Liver (tissue), 9 donors: ENCODE results near the gene PAPPA. TPM values are rescaled to one million over a fixed set of nuclear protein-coding genes. Genes with fewer than 3 reads are reported as not detected.

Experiments used
- DNase-seq: peaks from one replicate; pipeline ENCODE4 v3.0.0-alpha.2; 2017; ENCODE audit warnings: low spot score
- H3K27ac ChIP-seq, 2 donors: one replicate each; pipeline ENCODE4 v1.7.0; 2013; ENCODE audit warnings: inconsistent platforms in 2 of 2, low read length in 2 of 2, control low read depth in 1 of 2, low read depth in 1 of 2, mild to moderate bottlenecking in 1 of 2
- H3K27me3 ChIP-seq, 4 donors: one replicate each; pipeline versions ENCODE4 v1.6.1 to v1.7.0; 2013; ENCODE audit warnings: low read length in 3 of 4, inconsistent platforms in 1 of 4, mild to moderate bottlenecking in 1 of 4, moderate library complexity in 1 of 4; ENCODE audit not compliant: control insufficient read depth in 4 of 4, insufficient read depth in 4 of 4
- H3K36me3 ChIP-seq, 4 donors: one replicate each; pipeline versions ENCODE4 v1.6.1 to v1.7.0; 2013; ENCODE audit warnings: low read length in 3 of 4, mild to moderate bottlenecking in 3 of 4, low read depth in 1 of 4, moderate library complexity in 1 of 4; ENCODE audit not compliant: control insufficient read depth in 4 of 4, insufficient read depth in 3 of 4
- H3K4me1 ChIP-seq, 4 donors: one replicate each; pipeline versions ENCODE4 v1.6.1 to v1.7.0; 2013; ENCODE audit warnings: low read length in 3 of 4, mild to moderate bottlenecking in 3 of 4, moderate library complexity in 1 of 4; ENCODE audit not compliant: control insufficient read depth in 4 of 4, insufficient read depth in 4 of 4
- H3K4me3 ChIP-seq, 3 donors: one replicate each; pipeline versions ENCODE4 v1.6.1 to v1.7.0; 2013; ENCODE audit warnings: low read length in 3 of 3, control low read depth in 1 of 3, low read depth in 1 of 3, mild to moderate bottlenecking in 1 of 3
- H3K9ac ChIP-seq, 2 donors: one replicate each; pipeline ENCODE4 v1.7.0; 2013; ENCODE audit warnings: low read length in 2 of 2, mild to moderate bottlenecking in 2 of 2, moderate library complexity in 2 of 2, control low read depth in 1 of 2, low read depth in 1 of 2
- H3K9me3 ChIP-seq, 4 donors: one replicate each; pipeline versions ENCODE4 v1.6.1 to v1.7.0; 2013; ENCODE audit warnings: low read length in 3 of 4; ENCODE audit not compliant: control insufficient read depth in 4 of 4
- EGR1 ChIP-seq, 2 donors: IDR thresholded peaks; 2 replicates each; pipeline ENCODE4 v1.6.1; 2016 to 2018; ENCODE audit warnings: antibody characterized with exemption in 2 of 2, low read depth in 2 of 2
- FOXA2 ChIP-seq: IDR thresholded peaks from 2 replicates; pipeline ENCODE4 v1.6.1; 2016; ENCODE audit warnings: antibody characterized with exemption
- GABPA ChIP-seq, 2 donors: IDR thresholded peaks in 1 of 2; conservative IDR thresholded peaks in 1 of 2; 2 replicates each; pipeline ENCODE4 v1.6.1; 2016; ENCODE audit warnings: antibody characterized with exemption in 2 of 2, mild to moderate bottlenecking in 1 of 2, moderate library complexity in 1 of 2
- HNF4A ChIP-seq, 2 donors: conservative IDR thresholded peaks; 2 replicates each; pipeline ENCODE4 v1.6.1; 2016; ENCODE audit warnings: antibody characterized with exemption in 2 of 2, mild to moderate bottlenecking in 2 of 2
- HNF4G ChIP-seq: IDR thresholded peaks from 2 replicates; pipeline ENCODE4 v1.6.1; 2016; ENCODE audit warnings: antibody characterized with exemption
- JUND ChIP-seq, 2 donors: IDR thresholded peaks; 2 replicates each; pipeline ENCODE4 v1.6.1; 2016; ENCODE audit warnings: antibody characterized with exemption in 2 of 2
- NR2F2 ChIP-seq: IDR thresholded peaks from 2 replicates; pipeline ENCODE4 v1.6.1; 2016; ENCODE audit warnings: antibody characterized with exemption
- RXRA ChIP-seq, 2 donors: IDR thresholded peaks; 2 replicates each; pipeline ENCODE4 v1.6.1; 2017 to 2018; ENCODE audit warnings: antibody characterized with exemption in 2 of 2, mild to moderate bottlenecking in 1 of 2
- SP1 ChIP-seq: IDR thresholded peaks from 2 replicates; pipeline ENCODE4 v1.6.1; 2018; ENCODE audit warnings: antibody characterized with exemption, mild to moderate bottlenecking
- YY1 ChIP-seq: IDR thresholded peaks from 2 replicates; pipeline ENCODE4 v1.6.1; 2016; ENCODE audit warnings: antibody characterized with exemption, mild to moderate bottlenecking
- WGBS: extraction: QIAGEN DNeasy Blood & Tissue Kit; methylation state at CpG from one replicate; pipeline ENCODE4 v1.1.7; 2013; 5-methylcytosine and 5-hydroxymethylcytosine counted together
- polyA plus RNA-seq, 2 donors: library from polyadenylated mRNA; stranded (reverse) in 1 of 2; unstranded in 1 of 2; fragments of 200-250 nt in 1 of 2; fragments of >200 nt in 1 of 2; fragmentation: Nextera tagmentation in 1 of 2; extraction: Ambion mirVana in 1 of 2; gene quantifications; one replicate each; pipeline versions ENCODE4 v1.2.1 to v1.2.3, GENCODE V29; 2013 to 2015
- total RNA-seq, 2 donors: library from RNA; depleted of rRNA; stranded (reverse); fragments of >200 nt; gene quantifications; one replicate each; pipeline ENCODE4 v1.2.3, GENCODE V29; 2014
- TF ChIP-seq, protein P1 (sequence below): IDR thresholded peaks from 2 replicates; pipeline ENCODE4 v1.6.1; 2016; ENCODE audit warnings: antibody characterized with exemption
- TF ChIP-seq, protein P2 (sequence below): IDR thresholded peaks from 2 replicates; pipeline ENCODE4 v1.6.1; 2016; ENCODE audit warnings: antibody characterized with exemption
- TF ChIP-seq, protein P3 (sequence below): IDR thresholded peaks from 2 replicates; pipeline ENCODE4 v1.6.1; 2016; ENCODE audit warnings: antibody characterized with exemption, mild to moderate bottlenecking
- TF ChIP-seq, protein P4 (sequence below): IDR thresholded peaks from 2 replicates; pipeline ENCODE4 v1.6.1; 2016; ENCODE audit warnings: antibody characterized with exemption
- TF ChIP-seq, protein P5 (sequence below): fragments of 150-350 bp; IDR thresholded peaks from 2 replicates; pipeline ENCODE4 v1.5.1; 2017; ENCODE audit warnings: improper control_type of control experiment, low read depth, low read length; ENCODE audit not compliant: missing input control
- donor health status: healthy.
- donor health status: healthy.
- donor health status: healthy.
- donor health status: healthy.
- donor health status: healthy.

Gene PAPPA
- total and polyA plus RNA-seq, 4 donors: 0.03 to 0.33 (median 0.20) TPM

DNA sequence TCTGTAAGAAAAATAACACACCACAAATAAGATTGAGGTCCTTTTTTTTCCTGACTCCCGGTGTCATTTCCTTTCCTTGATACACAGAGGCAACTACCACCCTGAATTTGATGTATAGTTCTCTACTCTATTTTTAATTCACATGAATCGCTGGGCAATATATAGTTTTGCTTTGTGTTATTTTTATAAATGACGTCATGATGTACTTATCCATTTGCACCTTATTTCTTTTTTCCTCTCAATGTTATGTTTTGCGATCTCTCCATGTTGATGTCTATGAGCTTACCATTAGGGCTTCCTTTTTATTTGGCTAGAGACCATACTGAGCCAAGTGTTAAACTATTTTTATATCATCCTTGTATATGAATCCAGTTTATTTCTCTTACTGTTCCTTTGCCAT is 175.9 kb downstream of the PAPPA start:
- Histone ChIP-seq H3K9me3 (no peaks in the 10 kb centered on the region), H3K9ac (no peak overlapping the region), H3K4me1 (no peaks in the 10 kb centered on the region), H3K36me3 (no peaks in the 10 kb centered on the region), H3K4me3 (no peak overlapping the region), H3K27ac (no peak overlapping the region), H3K27me3 (no peaks in the 10 kb centered on the region)
- DNase-seq: no peak
- TF ChIP-seq GABPA (IDR thresholded peaks at IDR 0.05 in 1 of 2, conservative IDR thresholded peaks at IDR 0.05 in 1 of 2): no peak
- no peak for TF ChIP-seq YY1
- TF ChIP-seq EGR1 (IDR thresholded peaks at IDR 0.05; ENCODE audit: low read depth in 2 of 2): no peak
- no peak for TF ChIP-seq SP1
- TF ChIP-seq JUND (IDR thresholded peaks at IDR 0.05): no peak
- TF ChIP-seq RXRA (IDR thresholded peaks at IDR 0.05): no peak
- no peak for TF ChIP-seq FOXA2
- TF ChIP-seq, protein P1, sequence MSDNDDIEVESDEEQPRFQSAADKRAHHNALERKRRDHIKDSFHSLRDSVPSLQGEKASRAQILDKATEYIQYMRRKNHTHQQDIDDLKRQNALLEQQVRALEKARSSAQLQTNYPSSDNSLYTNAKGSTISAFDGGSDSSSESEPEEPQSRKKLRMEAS: no peak
- TF ChIP-seq, protein P2, sequence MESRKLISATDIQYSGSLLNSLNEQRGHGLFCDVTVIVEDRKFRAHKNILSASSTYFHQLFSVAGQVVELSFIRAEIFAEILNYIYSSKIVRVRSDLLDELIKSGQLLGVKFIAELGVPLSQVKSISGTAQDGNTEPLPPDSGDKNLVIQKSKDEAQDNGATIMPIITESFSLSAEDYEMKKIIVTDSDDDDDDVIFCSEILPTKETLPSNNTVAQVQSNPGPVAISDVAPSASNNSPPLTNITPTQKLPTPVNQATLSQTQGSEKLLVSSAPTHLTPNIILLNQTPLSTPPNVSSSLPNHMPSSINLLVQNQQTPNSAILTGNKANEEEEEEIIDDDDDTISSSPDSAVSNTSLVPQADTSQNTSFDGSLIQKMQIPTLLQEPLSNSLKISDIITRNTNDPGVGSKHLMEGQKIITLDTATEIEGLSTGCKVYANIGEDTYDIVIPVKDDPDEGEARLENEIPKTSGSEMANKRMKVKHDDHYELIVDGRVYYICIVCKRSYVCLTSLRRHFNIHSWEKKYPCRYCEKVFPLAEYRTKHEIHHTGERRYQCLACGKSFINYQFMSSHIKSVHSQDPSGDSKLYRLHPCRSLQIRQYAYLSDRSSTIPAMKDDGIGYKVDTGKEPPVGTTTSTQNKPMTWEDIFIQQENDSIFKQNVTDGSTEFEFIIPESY: no peak
- TF ChIP-seq, protein P3, sequence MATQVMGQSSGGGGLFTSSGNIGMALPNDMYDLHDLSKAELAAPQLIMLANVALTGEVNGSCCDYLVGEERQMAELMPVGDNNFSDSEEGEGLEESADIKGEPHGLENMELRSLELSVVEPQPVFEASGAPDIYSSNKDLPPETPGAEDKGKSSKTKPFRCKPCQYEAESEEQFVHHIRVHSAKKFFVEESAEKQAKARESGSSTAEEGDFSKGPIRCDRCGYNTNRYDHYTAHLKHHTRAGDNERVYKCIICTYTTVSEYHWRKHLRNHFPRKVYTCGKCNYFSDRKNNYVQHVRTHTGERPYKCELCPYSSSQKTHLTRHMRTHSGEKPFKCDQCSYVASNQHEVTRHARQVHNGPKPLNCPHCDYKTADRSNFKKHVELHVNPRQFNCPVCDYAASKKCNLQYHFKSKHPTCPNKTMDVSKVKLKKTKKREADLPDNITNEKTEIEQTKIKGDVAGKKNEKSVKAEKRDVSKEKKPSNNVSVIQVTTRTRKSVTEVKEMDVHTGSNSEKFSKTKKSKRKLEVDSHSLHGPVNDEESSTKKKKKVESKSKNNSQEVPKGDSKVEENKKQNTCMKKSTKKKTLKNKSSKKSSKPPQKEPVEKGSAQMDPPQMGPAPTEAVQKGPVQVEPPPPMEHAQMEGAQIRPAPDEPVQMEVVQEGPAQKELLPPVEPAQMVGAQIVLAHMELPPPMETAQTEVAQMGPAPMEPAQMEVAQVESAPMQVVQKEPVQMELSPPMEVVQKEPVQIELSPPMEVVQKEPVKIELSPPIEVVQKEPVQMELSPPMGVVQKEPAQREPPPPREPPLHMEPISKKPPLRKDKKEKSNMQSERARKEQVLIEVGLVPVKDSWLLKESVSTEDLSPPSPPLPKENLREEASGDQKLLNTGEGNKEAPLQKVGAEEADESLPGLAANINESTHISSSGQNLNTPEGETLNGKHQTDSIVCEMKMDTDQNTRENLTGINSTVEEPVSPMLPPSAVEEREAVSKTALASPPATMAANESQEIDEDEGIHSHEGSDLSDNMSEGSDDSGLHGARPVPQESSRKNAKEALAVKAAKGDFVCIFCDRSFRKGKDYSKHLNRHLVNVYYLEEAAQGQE: no peak
- TF ChIP-seq, protein P4, sequence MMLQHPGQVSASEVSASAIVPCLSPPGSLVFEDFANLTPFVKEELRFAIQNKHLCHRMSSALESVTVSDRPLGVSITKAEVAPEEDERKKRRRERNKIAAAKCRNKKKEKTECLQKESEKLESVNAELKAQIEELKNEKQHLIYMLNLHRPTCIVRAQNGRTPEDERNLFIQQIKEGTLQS: no peak
- TF ChIP-seq NR2F2: no peak
- no peak for TF ChIP-seq HNF4G
- TF ChIP-seq, protein P5, sequence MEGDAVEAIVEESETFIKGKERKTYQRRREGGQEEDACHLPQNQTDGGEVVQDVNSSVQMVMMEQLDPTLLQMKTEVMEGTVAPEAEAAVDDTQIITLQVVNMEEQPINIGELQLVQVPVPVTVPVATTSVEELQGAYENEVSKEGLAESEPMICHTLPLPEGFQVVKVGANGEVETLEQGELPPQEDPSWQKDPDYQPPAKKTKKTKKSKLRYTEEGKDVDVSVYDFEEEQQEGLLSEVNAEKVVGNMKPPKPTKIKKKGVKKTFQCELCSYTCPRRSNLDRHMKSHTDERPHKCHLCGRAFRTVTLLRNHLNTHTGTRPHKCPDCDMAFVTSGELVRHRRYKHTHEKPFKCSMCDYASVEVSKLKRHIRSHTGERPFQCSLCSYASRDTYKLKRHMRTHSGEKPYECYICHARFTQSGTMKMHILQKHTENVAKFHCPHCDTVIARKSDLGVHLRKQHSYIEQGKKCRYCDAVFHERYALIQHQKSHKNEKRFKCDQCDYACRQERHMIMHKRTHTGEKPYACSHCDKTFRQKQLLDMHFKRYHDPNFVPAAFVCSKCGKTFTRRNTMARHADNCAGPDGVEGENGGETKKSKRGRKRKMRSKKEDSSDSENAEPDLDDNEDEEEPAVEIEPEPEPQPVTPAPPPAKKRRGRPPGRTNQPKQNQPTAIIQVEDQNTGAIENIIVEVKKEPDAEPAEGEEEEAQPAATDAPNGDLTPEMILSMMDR: no peak
- WGBS: 83% methylated on average over 4 of the region's 4 CpGs

DNA sequence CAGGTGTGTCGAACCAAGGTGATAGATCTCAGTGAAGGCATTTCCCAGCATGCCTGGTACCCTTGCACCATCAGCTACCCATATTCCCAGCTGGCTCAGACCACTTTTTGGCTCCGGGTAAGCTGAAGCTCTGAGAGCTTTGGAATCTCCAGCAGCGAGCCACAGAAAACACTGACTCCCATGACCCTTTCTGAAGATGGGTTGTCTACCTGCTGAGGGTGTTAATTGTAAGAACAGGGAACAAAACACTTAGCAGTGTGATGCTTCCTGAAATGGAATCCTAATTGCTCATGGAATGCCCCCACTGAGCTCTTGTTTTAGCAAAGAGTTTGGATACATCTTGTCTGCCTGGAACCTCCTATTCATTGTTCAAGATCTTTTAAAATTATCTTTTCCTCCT is 177.7 kb downstream of the PAPPA start:
- Histone ChIP-seq H3K4me1 (peaks cover 0 to under 1% (median 0%) of the 10 kb centered on the region in 4 donors), H3K27me3 (no peaks in the 10 kb centered on the region), H3K4me3 (no peak overlapping the region), H3K27ac (no peak overlapping the region), H3K9me3 (no peaks in the 10 kb centered on the region), H3K36me3 (no peaks in the 10 kb centered on the region), H3K9ac (no peak overlapping the region)
- 75% methylated on average over 3 of the region's 3 CpGs for WGBS
- TF ChIP-seq GABPA (IDR thresholded peaks at IDR 0.05 in 1 of 2, conservative IDR thresholded peaks at IDR 0.05 in 1 of 2): no peak
- no peak for TF ChIP-seq SP1
- TF ChIP-seq, protein P5: no peak
- no peak for TF ChIP-seq HNF4A (conservative IDR thresholded peaks at IDR 0.05)
- TF ChIP-seq, protein P4: no peak
- TF ChIP-seq FOXA2: no peak
- TF ChIP-seq EGR1 (IDR thresholded peaks at IDR 0.05; ENCODE audit: low read depth in 2 of 2): no peak
- TF ChIP-seq, protein P3: no peak
- no peak for DNase-seq
